HEK293 (cell line): Measurements from ENCODE around the gene DAPP1.

Source experiments
- ZBTB48 ChIP-seq: fragments of 450-650 bp; formaldehyde crosslinking; IDR thresholded peaks from 2 replicates; pipeline ENCODE4 v1.5.1; 2016; ENCODE audit warnings: missing biosample characterization, missing genetic modification characterization
- ZNF132 ChIP-seq: fragments of 450-650 bp; formaldehyde crosslinking; IDR thresholded peaks from 2 replicates; pipeline ENCODE4 v1.5.1; 2017; ENCODE audit warnings: missing biosample characterization, missing genetic modification characterization, borderline replicate concordance
- TF ChIP-seq, protein P1 (sequence below): fragments of 450-650 bp; formaldehyde crosslinking; IDR thresholded peaks from 2 replicates; pipeline ENCODE4 v1.5.1; 2016; ENCODE audit warnings: missing biosample characterization, missing genetic modification characterization
- TF ChIP-seq, protein P2 (sequence below): IDR thresholded peaks from 2 replicates; pipeline ENCODE4 v1.6.1; 2011; ENCODE audit warnings: mild to moderate bottlenecking, low read depth, low read length, borderline replicate concordance
- TF ChIP-seq, protein P3 (sequence below): fragments of 450-650 bp; formaldehyde crosslinking; IDR thresholded peaks from 2 replicates; pipeline ENCODE4 v1.5.1; 2016; ENCODE audit warnings: missing biosample characterization, missing genetic modification characterization, low read depth

DNA sequence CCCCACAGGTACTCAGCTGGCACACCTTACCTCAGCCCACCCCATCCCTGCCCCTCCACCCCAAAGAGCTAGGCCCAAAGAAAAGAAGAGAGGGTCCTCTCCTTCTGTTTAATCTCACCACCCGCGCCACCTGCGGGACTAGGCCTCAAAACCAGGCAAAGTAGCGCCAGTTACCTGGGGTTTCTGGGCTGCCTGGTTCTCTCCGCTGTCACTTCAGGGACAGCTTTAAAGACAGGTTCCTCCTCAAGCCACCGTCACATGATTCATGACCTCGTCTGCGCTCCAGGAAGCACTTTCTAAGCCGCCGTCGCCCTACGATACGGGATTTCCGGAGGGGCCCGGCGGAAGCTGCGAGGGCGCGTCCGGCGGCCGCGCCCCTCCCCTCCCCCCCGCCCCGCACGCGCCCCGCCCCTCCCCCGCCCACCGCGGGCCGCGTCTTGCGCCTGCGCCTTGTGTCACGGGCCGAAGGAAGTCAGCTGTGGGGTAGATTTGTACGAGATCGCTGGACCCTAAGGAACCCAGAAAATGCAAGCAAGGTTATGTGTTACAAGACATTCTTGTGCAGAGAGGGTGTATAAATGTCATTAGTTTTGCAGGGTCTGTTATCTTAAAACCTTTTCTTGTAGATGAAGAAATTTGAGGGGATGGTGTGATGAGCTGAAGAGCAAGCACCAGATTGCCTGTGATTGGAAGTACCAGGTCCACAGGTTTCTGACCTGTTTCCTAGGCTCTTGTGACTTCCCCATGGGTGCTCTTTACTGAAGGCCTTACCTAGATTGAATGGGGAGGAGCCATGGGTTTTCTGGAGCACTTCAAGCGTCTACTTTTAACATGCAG is 77.8 kb downstream of the DAPP1 start, which contains the start of gene LAMTOR3:
- TF ChIP-seq, protein P1, sequence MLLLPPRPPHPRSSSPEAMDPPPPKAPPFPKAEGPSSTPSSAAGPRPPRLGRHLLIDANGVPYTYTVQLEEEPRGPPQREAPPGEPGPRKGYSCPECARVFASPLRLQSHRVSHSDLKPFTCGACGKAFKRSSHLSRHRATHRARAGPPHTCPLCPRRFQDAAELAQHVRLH (tag by site-specific recombination): no peak
- TF ChIP-seq, protein P2, sequence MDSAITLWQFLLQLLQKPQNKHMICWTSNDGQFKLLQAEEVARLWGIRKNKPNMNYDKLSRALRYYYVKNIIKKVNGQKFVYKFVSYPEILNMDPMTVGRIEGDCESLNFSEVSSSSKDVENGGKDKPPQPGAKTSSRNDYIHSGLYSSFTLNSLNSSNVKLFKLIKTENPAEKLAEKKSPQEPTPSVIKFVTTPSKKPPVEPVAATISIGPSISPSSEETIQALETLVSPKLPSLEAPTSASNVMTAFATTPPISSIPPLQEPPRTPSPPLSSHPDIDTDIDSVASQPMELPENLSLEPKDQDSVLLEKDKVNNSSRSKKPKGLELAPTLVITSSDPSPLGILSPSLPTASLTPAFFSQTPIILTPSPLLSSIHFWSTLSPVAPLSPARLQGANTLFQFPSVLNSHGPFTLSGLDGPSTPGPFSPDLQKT: no peak
- TF ChIP-seq ZBTB48 (tag by site-specific recombination): no peak
- TF ChIP-seq ZNF132 (tag by site-specific recombination): no peak
- TF ChIP-seq, protein P3, sequence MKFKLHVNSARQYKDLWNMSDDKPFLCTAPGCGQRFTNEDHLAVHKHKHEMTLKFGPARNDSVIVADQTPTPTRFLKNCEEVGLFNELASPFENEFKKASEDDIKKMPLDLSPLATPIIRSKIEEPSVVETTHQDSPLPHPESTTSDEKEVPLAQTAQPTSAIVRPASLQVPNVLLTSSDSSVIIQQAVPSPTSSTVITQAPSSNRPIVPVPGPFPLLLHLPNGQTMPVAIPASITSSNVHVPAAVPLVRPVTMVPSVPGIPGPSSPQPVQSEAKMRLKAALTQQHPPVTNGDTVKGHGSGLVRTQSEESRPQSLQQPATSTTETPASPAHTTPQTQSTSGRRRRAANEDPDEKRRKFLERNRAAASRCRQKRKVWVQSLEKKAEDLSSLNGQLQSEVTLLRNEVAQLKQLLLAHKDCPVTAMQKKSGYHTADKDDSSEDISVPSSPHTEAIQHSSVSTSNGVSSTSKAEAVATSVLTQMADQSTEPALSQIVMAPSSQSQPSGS (tag by site-specific recombination): no peak
